ENCODE data around the gene MVB12A. TPM values are rescaled to one million over a fixed set of nuclear protein-coding genes. Genes with fewer than 3 reads are reported as not detected.

Gene MVB12A
- total and polyA plus RNA-seq, 2 of the 8 experiments (the other 6 are each of a cell fraction or from before 2014, with no cell fraction given) = 37.9 to 76.6 TPM

GRCh38 chr19:17385878-17386611 is 33.8 kb upstream of the MVB12A start (continued):
- TF ChIP-seq E2F6 (IDR thresholded peaks at IDR 0.05) = no peak
- no peak for TF ChIP-seq TCF12 (IDR thresholded peaks at IDR 0.05; ENCODE audit: low read depth, low read length)
